Measurements from ENCODE around the gene NAA80.

DNA sequence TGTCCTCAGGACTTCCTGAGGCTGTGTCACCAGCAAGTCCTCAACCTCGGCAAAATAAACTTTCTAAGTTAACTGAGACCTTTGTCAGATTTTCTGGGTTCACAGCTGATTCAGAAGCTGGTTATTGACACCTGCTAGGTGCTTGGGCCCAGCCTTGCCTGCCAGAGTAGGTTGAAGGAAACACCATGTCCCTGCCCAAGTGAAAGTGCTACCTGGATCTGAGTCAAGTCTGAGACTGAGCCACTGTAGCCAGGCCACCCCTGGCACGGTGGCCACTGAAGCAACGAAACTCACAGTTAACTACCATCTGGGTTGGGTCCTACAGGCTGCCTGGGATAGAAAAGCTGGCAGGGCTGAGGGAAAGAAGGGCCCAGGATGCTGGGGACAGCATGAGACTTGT, 15.1 kb upstream of the NAA80 start:
- TF ChIP-seq, protein P1, sequence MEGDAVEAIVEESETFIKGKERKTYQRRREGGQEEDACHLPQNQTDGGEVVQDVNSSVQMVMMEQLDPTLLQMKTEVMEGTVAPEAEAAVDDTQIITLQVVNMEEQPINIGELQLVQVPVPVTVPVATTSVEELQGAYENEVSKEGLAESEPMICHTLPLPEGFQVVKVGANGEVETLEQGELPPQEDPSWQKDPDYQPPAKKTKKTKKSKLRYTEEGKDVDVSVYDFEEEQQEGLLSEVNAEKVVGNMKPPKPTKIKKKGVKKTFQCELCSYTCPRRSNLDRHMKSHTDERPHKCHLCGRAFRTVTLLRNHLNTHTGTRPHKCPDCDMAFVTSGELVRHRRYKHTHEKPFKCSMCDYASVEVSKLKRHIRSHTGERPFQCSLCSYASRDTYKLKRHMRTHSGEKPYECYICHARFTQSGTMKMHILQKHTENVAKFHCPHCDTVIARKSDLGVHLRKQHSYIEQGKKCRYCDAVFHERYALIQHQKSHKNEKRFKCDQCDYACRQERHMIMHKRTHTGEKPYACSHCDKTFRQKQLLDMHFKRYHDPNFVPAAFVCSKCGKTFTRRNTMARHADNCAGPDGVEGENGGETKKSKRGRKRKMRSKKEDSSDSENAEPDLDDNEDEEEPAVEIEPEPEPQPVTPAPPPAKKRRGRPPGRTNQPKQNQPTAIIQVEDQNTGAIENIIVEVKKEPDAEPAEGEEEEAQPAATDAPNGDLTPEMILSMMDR (conservative IDR thresholded peaks at IDR 0.05): no peak
- TF ChIP-seq EZH2 (IDR thresholded peaks at IDR 0.05; ENCODE audit: low read depth): no peak

Data from PC-9 (cell line).